ENCODE data around the gene FRAS1. TPM values are rescaled to one million over a fixed set of nuclear protein-coding genes. Genes with fewer than 3 reads are reported as not detected.

Gene FRAS1
- total RNA-seq, 1 donor from 2014 or later, result 24.6 TPM

- H3K9me3 ChIP-seq (ENCODE audit: insufficient read depth, low read depth, low read length), result no peaks in the 10 kb centered on the region
These were observed 396.9 kb downstream of the FRAS1 start for GRCh38 chr4:78454016-78454415.

DNA sequence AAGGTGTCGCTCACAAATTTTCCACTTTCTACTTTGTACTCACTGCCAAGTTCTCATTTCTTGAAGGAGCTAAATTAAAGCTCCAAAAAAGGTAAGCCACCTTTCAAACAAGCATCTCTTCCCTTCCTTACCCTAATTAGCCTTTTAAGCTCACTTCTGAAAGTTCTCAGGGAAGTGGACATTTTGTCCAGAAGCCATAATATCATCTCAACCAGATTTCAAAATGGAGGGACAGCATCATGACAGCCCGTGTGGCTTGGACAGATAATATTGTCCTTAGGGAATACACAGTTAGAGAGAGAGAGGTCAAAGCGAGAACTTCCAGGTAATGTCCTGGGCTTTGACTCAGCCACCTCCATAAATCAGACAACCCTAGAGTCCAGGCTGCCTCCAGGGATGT, 400.6 kb downstream of the FRAS1 start:
- H3K36me3 Mint-ChIP-seq (ENCODE audit: low read depth, unreplicated experiment), result peaks cover 6% of the 10 kb centered on the region
- no peak overlapping the region for H3K4me3 ChIP-seq (ENCODE audit: insufficient read depth, low read depth, low read length)
- peaks cover 2% of the 10 kb centered on the region for H3K4me1 Mint-ChIP-seq (ENCODE audit: low read depth, unreplicated experiment)
- H2AFZ ChIP-seq (ENCODE audit: low read depth, low read length), result no peak overlapping the region
- H3K4me2 ChIP-seq (ENCODE audit: low read length), result no peak overlapping the region
- no peaks in the 10 kb centered on the region for H3K4me1 ChIP-seq (ENCODE audit: insufficient read depth, low read length)
- H3K9ac ChIP-seq (ENCODE audit: low read length), result no peak overlapping the region
- H3K27ac ChIP-seq (ENCODE audit: low read depth, low read length), result no peak overlapping the region
- no peaks in the 10 kb centered on the region for H3K36me3 ChIP-seq (ENCODE audit: insufficient read depth, low read length)
- no peak overlapping the region for H3K4me3 Mint-ChIP-seq (ENCODE audit: unreplicated experiment)
- no peak overlapping the region for H3K27ac Mint-ChIP-seq (ENCODE audit: unreplicated experiment)
- peaks cover 5% of the 10 kb centered on the region for H3K27me3 Mint-ChIP-seq (ENCODE audit: low read depth, unreplicated experiment)
- H4K20me1 ChIP-seq (ENCODE audit: insufficient read depth, low read length), result no peaks in the 10 kb centered on the region
- DNase-seq (ENCODE audit: low read depth) (no peak), FAIRE-seq (no peak)
- no peaks in the 10 kb centered on the region for H3K9me3 Mint-ChIP-seq (ENCODE audit: unreplicated experiment)
- no peak for TF ChIP-seq EZH2 (IDR thresholded peaks at IDR 0.05; ENCODE audit: insufficient read depth, low read length)
- TF ChIP-seq, protein P1, sequence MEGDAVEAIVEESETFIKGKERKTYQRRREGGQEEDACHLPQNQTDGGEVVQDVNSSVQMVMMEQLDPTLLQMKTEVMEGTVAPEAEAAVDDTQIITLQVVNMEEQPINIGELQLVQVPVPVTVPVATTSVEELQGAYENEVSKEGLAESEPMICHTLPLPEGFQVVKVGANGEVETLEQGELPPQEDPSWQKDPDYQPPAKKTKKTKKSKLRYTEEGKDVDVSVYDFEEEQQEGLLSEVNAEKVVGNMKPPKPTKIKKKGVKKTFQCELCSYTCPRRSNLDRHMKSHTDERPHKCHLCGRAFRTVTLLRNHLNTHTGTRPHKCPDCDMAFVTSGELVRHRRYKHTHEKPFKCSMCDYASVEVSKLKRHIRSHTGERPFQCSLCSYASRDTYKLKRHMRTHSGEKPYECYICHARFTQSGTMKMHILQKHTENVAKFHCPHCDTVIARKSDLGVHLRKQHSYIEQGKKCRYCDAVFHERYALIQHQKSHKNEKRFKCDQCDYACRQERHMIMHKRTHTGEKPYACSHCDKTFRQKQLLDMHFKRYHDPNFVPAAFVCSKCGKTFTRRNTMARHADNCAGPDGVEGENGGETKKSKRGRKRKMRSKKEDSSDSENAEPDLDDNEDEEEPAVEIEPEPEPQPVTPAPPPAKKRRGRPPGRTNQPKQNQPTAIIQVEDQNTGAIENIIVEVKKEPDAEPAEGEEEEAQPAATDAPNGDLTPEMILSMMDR (IDR thresholded peaks at IDR 0.05; ENCODE audit: insufficient read depth, low read depth, low read length), result no peak
- no peaks in the 10 kb centered on the region for H3K79me2 ChIP-seq (ENCODE audit: insufficient read depth, low read length)
- no peaks in the 10 kb centered on the region for H3K9me3 ChIP-seq (ENCODE audit: insufficient read depth, low read depth, low read length)
- H3K27me3 ChIP-seq (ENCODE audit: insufficient read depth, low read length), result no peaks in the 10 kb centered on the region

More at GRCh38 chr4:78454016-78454415, 396.9 kb downstream of the FRAS1 start:
- H3K27ac ChIP-seq (ENCODE audit: low read depth, low read length), result no peak overlapping the region
- H2AFZ ChIP-seq (ENCODE audit: low read depth, low read length), result no peak overlapping the region
- Mint-ChIP-seq H3K4me3 (ENCODE audit: unreplicated experiment) (no peak overlapping the region), H3K27me3 (ENCODE audit: low read depth, unreplicated experiment) (peaks cover 5% of the 10 kb centered on the region), H3K36me3 (ENCODE audit: low read depth, unreplicated experiment) (peaks cover 6% of the 10 kb centered on the region), H3K27ac (ENCODE audit: unreplicated experiment) (no peak overlapping the region), H3K4me1 (ENCODE audit: low read depth, unreplicated experiment) (peaks cover 2% of the 10 kb centered on the region), H3K9me3 (ENCODE audit: unreplicated experiment) (no peaks in the 10 kb centered on the region)
- no peak overlapping the region for H3K9ac ChIP-seq (ENCODE audit: low read length)
- H3K4me3 ChIP-seq (ENCODE audit: insufficient read depth, low read depth, low read length), result no peak overlapping the region
- H3K27me3 ChIP-seq (ENCODE audit: insufficient read depth, low read length), result no peaks in the 10 kb centered on the region
- DNase-seq (ENCODE audit: low read depth), result no peak
- no peaks in the 10 kb centered on the region for H3K4me1 ChIP-seq (ENCODE audit: insufficient read depth, low read length)
- no peaks in the 10 kb centered on the region for H4K20me1 ChIP-seq (ENCODE audit: insufficient read depth, low read length)
- TF ChIP-seq, protein P1 (IDR thresholded peaks at IDR 0.05; ENCODE audit: insufficient read depth, low read depth, low read length), result no peak
- no peak for TF ChIP-seq EZH2 (IDR thresholded peaks at IDR 0.05; ENCODE audit: insufficient read depth, low read length)
- no peak for FAIRE-seq
- H3K79me2 ChIP-seq (ENCODE audit: insufficient read depth, low read length), result no peaks in the 10 kb centered on the region
- no peak overlapping the region for H3K4me2 ChIP-seq (ENCODE audit: low read length)
- no peaks in the 10 kb centered on the region for H3K36me3 ChIP-seq (ENCODE audit: insufficient read depth, low read length)

DNA sequence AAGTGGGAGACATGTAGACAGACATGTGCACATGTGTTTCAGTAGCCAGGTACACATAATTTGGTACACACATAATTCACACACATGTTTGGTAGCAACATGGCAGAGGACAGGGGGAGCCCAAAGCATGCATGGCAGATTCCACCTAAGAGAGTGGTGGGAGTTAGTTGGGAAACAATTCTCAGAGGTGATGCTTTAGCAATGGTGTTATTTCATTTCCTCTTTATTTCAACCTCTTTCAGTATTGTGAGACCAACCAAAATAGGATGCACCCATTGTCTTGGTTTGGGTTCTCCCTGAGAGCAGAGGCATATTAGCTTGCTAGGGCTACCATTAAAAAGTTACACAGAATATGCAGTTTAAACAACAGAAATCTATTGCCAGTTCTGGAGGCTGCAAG, 402.2 kb downstream of the FRAS1 start:
- Histone ChIP-seq H3K9ac (ENCODE audit: low read length) (no peak overlapping the region), H3K27me3 (ENCODE audit: insufficient read depth, low read length) (no peaks in the 10 kb centered on the region), H4K20me1 (ENCODE audit: insufficient read depth, low read length) (no peaks in the 10 kb centered on the region), H3K4me2 (ENCODE audit: low read length) (no peak overlapping the region), H3K4me1 (ENCODE audit: insufficient read depth, low read length) (no peaks in the 10 kb centered on the region), H3K36me3 (ENCODE audit: insufficient read depth, low read length) (no peaks in the 10 kb centered on the region), H3K4me3 (ENCODE audit: insufficient read depth, low read depth, low read length) (no peak overlapping the region), H3K9me3 (ENCODE audit: insufficient read depth, low read depth, low read length) (no peaks in the 10 kb centered on the region), H2AFZ (ENCODE audit: low read depth, low read length) (no peak overlapping the region), H3K79me2 (ENCODE audit: insufficient read depth, low read length) (no peaks in the 10 kb centered on the region), H3K27ac (ENCODE audit: low read depth, low read length) (no peak overlapping the region)
- DNase-seq (ENCODE audit: low read depth), result no peak
- no peak for FAIRE-seq
- Mint-ChIP-seq H3K4me1 (ENCODE audit: low read depth, unreplicated experiment) (no peaks in the 10 kb centered on the region), H3K27me3 (ENCODE audit: low read depth, unreplicated experiment) (no peaks in the 10 kb centered on the region), H3K9me3 (ENCODE audit: unreplicated experiment) (no peaks in the 10 kb centered on the region), H3K27ac (ENCODE audit: unreplicated experiment) (no peak overlapping the region), H3K36me3 (ENCODE audit: low read depth, unreplicated experiment) (peaks cover 3% of the 10 kb centered on the region), H3K4me3 (ENCODE audit: unreplicated experiment) (no peak overlapping the region)
- TF ChIP-seq, protein P1 (IDR thresholded peaks at IDR 0.05; ENCODE audit: insufficient read depth, low read depth, low read length), result no peak
- TF ChIP-seq EZH2 (IDR thresholded peaks at IDR 0.05; ENCODE audit: insufficient read depth, low read length), result no peak
